GM12878 (cell line): ENCODE results near the gene CAMTA1. TPM values are rescaled to one million over a fixed set of nuclear protein-coding genes. Genes with fewer than 3 reads are reported as not detected.

Experiments
- ATAC-seq: fragments of 200-7000 bp; cut with Tn5 transposase; 3 replicates; pipeline ENCODE4 v1.9.1; 2020; ENCODE audit warnings: mild to moderate bottlenecking, moderate library complexity
- BruUV-seq: library from RNA; stranded (reverse); fragments of 400-500 nt; replicated peaks from 2 replicates; lab custom pipeline; 2021; lab: Mats Ljungman, UMichigan
- CTCF ChIA-PET: fragments of 300-600 bp; sonication (Branson Sonifier 250); formaldehyde crosslinking; extraction: SDS; loops from one replicate; lab custom pipeline; 2021; ENCODE audit warnings: inconsistent platforms; lab: Yijun Ruan, JAX
- POLR2A ChIA-PET: fragments of 350-600 bp; formaldehyde crosslinking; extraction: SDS; loops from one replicate; lab custom pipeline; 2021; ENCODE audit warnings: inconsistent platforms; lab: Charles Lee
- RAD21 ChIA-PET: fragments of 300-600 bp; sonication (Branson Sonifier 250); formaldehyde crosslinking; loops from one replicate; lab custom pipeline; 2023; ENCODE audit warnings: antibody characterized with exemption; ENCODE audit not compliant: unreplicated experiment; lab: Charles Lee
- SMC1A ChIA-PET: fragments of 300-600 bp; sonication (Branson Sonifier 250); formaldehyde crosslinking; loops from one replicate; lab custom pipeline; 2023; ENCODE audit not compliant: unreplicated experiment, uncharacterized antibody; lab: Charles Lee
- DNase-seq: peaks from one replicate; pipeline ENCODE4 v3.0.0-alpha.2; 2011; ENCODE audit warnings: low read depth, low spot score
- FAIRE-seq: peaks from 3 replicates; lab custom pipeline; 2011; peaks lifted over from hg19 to GRCh38; lab: Jason Lieb, UNC
- H2AFZ ChIP-seq: 2 replicates; pipeline ENCODE4 v1.6.0; 2011; ENCODE audit warnings: low read depth, low read length, control low read depth; ENCODE audit not compliant: control insufficient read depth
- H3K27ac ChIP-seq: 2 replicates; pipeline ENCODE4 v1.5.1; 2011; ENCODE audit warnings: control low read depth; ENCODE audit not compliant: control insufficient read depth, insufficient read depth
- H3K27me3 ChIP-seq, 2 experiments: replicated peaks in 1 of 2; 2 replicates each; pipeline versions ENCODE4 v1.6.0 to v1.6.1; 2011; ENCODE audit warnings: low read length in 1 of 2; ENCODE audit not compliant: control insufficient read depth in 2 of 2, insufficient read depth in 2 of 2
- H3K36me3 ChIP-seq, 2 experiments: 2 replicates each; pipeline ENCODE4 v1.5.1; 2011; ENCODE audit warnings: low read length in 1 of 2; ENCODE audit not compliant: control insufficient read depth in 2 of 2, insufficient read depth in 2 of 2
- H3K4me1 ChIP-seq: 2 replicates; pipeline ENCODE4 v1.6.1; 2011; ENCODE audit warnings: mild to moderate bottlenecking, low read length, moderate library complexity, mixed read lengths; ENCODE audit not compliant: control insufficient read depth, insufficient read depth
- H3K4me2 ChIP-seq: 2 replicates; pipeline ENCODE4 v1.6.0; 2011; ENCODE audit warnings: control low read depth; ENCODE audit not compliant: control insufficient read depth, insufficient read depth
- H3K4me3 ChIP-seq: fragments of 200-600 bp; sonication (generic); 2 replicates; pipeline ENCODE4 v1.5.1; 2016
- H3K79me2 ChIP-seq: 2 replicates; pipeline ENCODE4 v1.6.0; 2011; ENCODE audit warnings: low read length; ENCODE audit not compliant: control insufficient read depth, insufficient read depth
- H3K9ac ChIP-seq: 2 replicates; pipeline ENCODE4 v1.8.0; 2011; ENCODE audit warnings: low read length, control low read depth, mixed read lengths; ENCODE audit not compliant: control insufficient read depth, insufficient read depth
- H3K9me3 ChIP-seq: replicated peaks from 3 replicates; pipeline ENCODE4 v1.5.1; 2011; ENCODE audit warnings: mild to moderate bottlenecking, low read length; ENCODE audit not compliant: control insufficient read depth, insufficient read depth
- H4K20me1 ChIP-seq: 2 replicates; pipeline ENCODE4 v1.6.0; 2011; ENCODE audit not compliant: control insufficient read depth, insufficient read depth
- BMI1 ChIP-seq: fragments of 450-650 bp; IDR thresholded peaks from 2 replicates; pipeline ENCODE4 v1.6.1; 2016; ENCODE audit warnings: mild to moderate bottlenecking, moderate library complexity, borderline replicate concordance
- CHD1 ChIP-seq: IDR thresholded peaks from 2 replicates; pipeline ENCODE4 v1.6.1; 2012; ENCODE audit warnings: low read depth, low read length, improper control_type of control experiment
- HDAC6 ChIP-seq: fragments of 200-600 bp; sonication (generic); IDR thresholded peaks from one replicate; pipeline ENCODE4 v1.8.0; 2017; ENCODE audit warnings: antibody characterized with exemption; ENCODE audit not compliant: unreplicated experiment
- NRF1 ChIP-seq: conservative IDR thresholded peaks from 2 replicates; pipeline ENCODE4 v1.6.1; 2011; ENCODE audit warnings: mild to moderate bottlenecking, low read depth, low read length, improper control_type of control experiment
- RBBP5 ChIP-seq: fragments of 200-600 bp; sonication (generic); conservative IDR thresholded peaks from 2 replicates; pipeline ENCODE4 v1.6.1; 2016
- in situ Hi-C: fragments of 300-500 bp; cut with MboI; formaldehyde crosslinking; loops from 9 replicates; pipeline ENCODE4 v1.14.3; 2018; ENCODE audit warnings: mixed read lengths
- intact Hi-C: fragments of 100-400 bp; cut with micrococcal nuclease; formaldehyde crosslinking; loops from one replicate; pipeline ENCODE4 v1.14.2; 2022; ENCODE audit not compliant: unreplicated experiment
- polyA plus RNA-seq, 11 experiments: library from polyadenylated mRNA; depleted of rRNA in 4 of 11; unstranded in 6 of 11; stranded (reverse) in 5 of 11; fragments of >200 nt; fragmentation: Nextera tagmentation in 4 of 11; fragmentation: Illumina TruSeq in 1 of 11; extraction: Ambion mirVana in 4 of 11; extraction: Trizol in 1 of 11; gene quantifications; 1 replicate in 1 of 11; 2 replicates in 10 of 11; pipeline versions ENCODE4 v1.2.1 to v1.2.3, GENCODE V29; 2011 to 2016; ENCODE audit warnings: inconsistent platforms in 2 of 11, missing spikeins in 2 of 11, low read depth in 1 of 11
- total RNA-seq, 4 experiments: library from RNA; depleted of rRNA in 3 of 4; stranded (reverse); fragments of >200 nt in 3 of 4; fragmentation: Illumina TruSeq in 1 of 4; extraction: Trizol in 1 of 4; gene quantifications; 2 replicates each; pipeline versions ENCODE4 v1.2.1 to v1.2.3, GENCODE V29; 2013 to 2021

Gene CAMTA1
- total and polyA plus RNA-seq, 10 of the 15 experiments (the other 5 are each of a cell fraction or from before 2014, with no cell fraction given), result 37.7 to 148 (median 76.4) TPM

GRCh38 chr1:7267493-7267892 lies 482.2 kb downstream of the CAMTA1 start:
- no TSS peak for BruUV-seq
- no peaks in the 10 kb centered on the region for H4K20me1 ChIP-seq
- TF ChIP-seq CHD1 (no peak), HDAC6 (no peak), NRF1 (no peak)
- CTCF ChIA-PET, result no interaction called here
- H3K9me3 ChIP-seq, result no peaks in the 10 kb centered on the region
- FAIRE-seq (no peak), ATAC-seq (no peak), DNase-seq (no peak)
- H2AFZ ChIP-seq, result no peak overlapping the region
- POLR2A ChIA-PET, result no interaction called here
- H3K79me2 ChIP-seq, result no peaks in the 10 kb centered on the region
- in situ Hi-C loops (no loop called here), intact Hi-C loops (no loop called here)
- H3K27me3 ChIP-seq, result no peaks in the 10 kb centered on the region
- H3K9ac ChIP-seq, result no peak overlapping the region
- RAD21 ChIA-PET, result no interaction called here
- H3K4me2 ChIP-seq, result no peak overlapping the region
- no peaks in the 10 kb centered on the region for H3K4me1 ChIP-seq
- SMC1A ChIA-PET, result no interaction called here
- no peak overlapping the region for H3K4me3 ChIP-seq
- H3K27ac ChIP-seq, result no peak overlapping the region
- no peaks in the 10 kb centered on the region for H3K36me3 ChIP-seq

DNA sequence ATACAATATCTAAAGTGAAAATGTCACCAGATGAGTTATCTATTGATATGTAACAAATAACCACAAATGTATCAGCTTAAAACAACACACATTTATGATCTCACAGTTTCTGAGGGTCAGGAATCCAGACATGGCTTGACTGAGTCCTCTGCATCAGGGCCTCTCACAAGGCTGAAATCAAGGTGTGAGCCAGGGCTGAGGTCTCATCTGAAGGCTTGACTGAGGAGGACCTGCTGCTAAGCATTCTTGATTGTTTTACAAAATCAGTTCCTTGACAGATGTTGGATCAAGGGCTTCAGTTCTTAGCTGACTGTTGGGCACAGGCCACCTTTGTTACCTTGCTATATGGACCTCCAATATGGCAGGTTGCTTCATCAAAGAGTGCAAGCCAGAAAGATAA lies 483.7 kb downstream of the CAMTA1 start:
- TF ChIP-seq RBBP5, result no peak
- no peak for TF ChIP-seq BMI1
- TF ChIP-seq, all 136 proteins: peak for 0
- no peak for ATAC-seq
- intact Hi-C loops, result no loop called here
- RAD21 ChIA-PET, result no interaction called here
- Histone ChIP-seq H3K27ac (no peak overlapping the region), H3K4me3 (no peak overlapping the region), H2AFZ (no peak overlapping the region), H4K20me1 (no peaks in the 10 kb centered on the region), H3K9ac (no peak overlapping the region), H3K4me2 (no peak overlapping the region), H3K4me1 (no peaks in the 10 kb centered on the region), H3K9me3 (no peaks in the 10 kb centered on the region), H3K79me2 (no peaks in the 10 kb centered on the region), H3K27me3 (no peaks in the 10 kb centered on the region), H3K36me3 (no peaks in the 10 kb centered on the region)
- CTCF ChIA-PET, result interaction anchor here (1.0 kb wide), 1 partner anchor 23 kb away, joined by 3 read pairs; no protein-coding TSS in a partner anchor
- DNase-seq, result no peak
- POLR2A ChIA-PET, result no interaction called here
- BruUV-seq, result no TSS peak
- SMC1A ChIA-PET, result interaction anchor here (1.3 kb wide), 1 partner anchor 10 kb away, joined by 4 read pairs; no protein-coding TSS in a partner anchor
- in situ Hi-C loops, result no loop called here
- no peak for FAIRE-seq
